ENCODE results near the gene SUGP1.

- TF ChIP-seq CTCF (IDR thresholded peaks at IDR 0.05): no peak
- no peak for TF ChIP-seq EP300 (IDR thresholded peaks at IDR 0.05)
These were observed 93.6 kb downstream of the SUGP1 start for GRCh38 chr19:19226663-19227062.

Measured in stomach (tissue), 4 donors.